22Rv1 (cell line): Measurements from ENCODE around the gene RGL1.

Source experiments
- H3K27ac ChIP-seq: fragments of 450-650 bp; 2 replicates; pipeline ENCODE4 v1.5.1; 2017
- ZFX ChIP-seq: fragments of 450-650 bp; IDR thresholded peaks from 2 replicates; pipeline ENCODE4 v1.6.1; 2017; ENCODE audit warnings: antibody characterized with exemption, borderline replicate concordance
- TF ChIP-seq, protein P1 (sequence below): fragments of 450-650 bp; IDR thresholded peaks from 2 replicates; pipeline ENCODE4 v1.5.1; 2017; ENCODE audit warnings: mild to moderate bottlenecking

Gene RGL1

DNA sequence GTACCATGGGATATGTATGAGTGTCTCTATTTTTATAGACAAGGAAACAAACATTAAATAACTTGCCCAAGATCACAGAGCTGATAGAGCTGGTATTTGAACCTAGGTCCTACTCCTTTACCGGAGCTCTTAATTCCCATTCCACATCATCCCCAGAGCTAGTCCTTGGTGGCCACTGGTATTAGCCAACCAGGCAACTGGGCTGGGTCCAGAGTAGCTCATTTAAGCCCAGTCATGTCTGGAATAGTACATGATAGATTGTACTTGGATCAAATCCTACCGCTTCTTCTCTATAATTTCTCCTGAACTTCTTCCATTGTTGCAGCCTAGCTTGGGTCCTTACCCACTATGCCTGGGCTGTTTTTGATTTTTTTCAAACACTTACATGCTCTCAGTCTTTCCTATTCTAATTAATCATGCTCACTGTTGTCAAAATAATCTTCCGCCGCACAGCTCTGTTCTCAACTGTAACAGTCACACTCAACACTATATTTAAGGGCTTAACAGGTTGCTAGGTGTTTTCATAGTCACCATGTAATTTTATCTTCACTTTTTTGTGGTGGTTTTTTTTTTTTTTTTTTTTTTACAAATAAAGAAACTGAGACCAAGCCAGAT lies 152.4 kb downstream of the RGL1 start:
- H3K27ac ChIP-seq: no peak overlapping the region
- TF ChIP-seq ZFX: no peak
- TF ChIP-seq, protein P1, sequence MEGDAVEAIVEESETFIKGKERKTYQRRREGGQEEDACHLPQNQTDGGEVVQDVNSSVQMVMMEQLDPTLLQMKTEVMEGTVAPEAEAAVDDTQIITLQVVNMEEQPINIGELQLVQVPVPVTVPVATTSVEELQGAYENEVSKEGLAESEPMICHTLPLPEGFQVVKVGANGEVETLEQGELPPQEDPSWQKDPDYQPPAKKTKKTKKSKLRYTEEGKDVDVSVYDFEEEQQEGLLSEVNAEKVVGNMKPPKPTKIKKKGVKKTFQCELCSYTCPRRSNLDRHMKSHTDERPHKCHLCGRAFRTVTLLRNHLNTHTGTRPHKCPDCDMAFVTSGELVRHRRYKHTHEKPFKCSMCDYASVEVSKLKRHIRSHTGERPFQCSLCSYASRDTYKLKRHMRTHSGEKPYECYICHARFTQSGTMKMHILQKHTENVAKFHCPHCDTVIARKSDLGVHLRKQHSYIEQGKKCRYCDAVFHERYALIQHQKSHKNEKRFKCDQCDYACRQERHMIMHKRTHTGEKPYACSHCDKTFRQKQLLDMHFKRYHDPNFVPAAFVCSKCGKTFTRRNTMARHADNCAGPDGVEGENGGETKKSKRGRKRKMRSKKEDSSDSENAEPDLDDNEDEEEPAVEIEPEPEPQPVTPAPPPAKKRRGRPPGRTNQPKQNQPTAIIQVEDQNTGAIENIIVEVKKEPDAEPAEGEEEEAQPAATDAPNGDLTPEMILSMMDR: no peak

DNA sequence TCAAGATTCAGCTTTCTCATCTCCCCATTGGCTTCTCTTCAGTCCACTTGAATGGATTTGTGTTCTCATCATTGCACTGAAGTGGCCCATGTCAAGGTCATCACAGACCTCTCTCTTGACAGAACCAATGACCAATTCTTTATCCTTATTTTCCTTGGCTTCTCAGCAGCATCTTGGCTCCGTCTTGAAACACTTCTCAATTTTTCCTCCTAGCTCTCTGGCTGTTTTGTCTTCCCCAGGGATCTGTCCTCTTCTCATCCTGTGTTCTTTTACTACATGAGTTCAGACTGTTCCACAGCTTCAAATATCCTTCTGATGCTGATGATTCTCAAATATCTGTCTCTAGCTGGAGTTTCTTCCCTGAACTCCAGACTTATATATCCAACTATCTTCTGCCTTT lies 154.0 kb downstream of the RGL1 start:
- H3K27ac ChIP-seq: no peak overlapping the region
- TF ChIP-seq, protein P1: no peak
- TF ChIP-seq ZFX: no peak

DNA sequence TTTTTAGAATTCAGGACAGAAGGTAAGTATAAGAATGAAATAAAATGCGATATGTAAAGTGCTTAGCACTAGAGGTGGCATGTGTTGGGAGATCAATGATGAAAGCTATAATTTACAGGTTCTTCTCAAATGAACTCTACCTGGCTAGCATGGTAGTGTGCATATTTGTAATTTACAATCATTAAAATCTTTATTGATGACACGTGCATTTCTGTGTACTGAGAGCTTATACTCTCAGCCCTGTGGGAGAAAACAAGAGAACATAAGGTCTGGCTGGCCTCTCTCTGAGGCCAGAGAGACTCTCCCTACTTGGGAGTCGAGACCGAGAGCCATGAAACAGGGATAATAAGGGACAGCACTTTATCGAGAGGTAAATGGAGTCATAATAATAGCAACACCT lies 156.2 kb downstream of the RGL1 start:
- no peak overlapping the region for H3K27ac ChIP-seq
- no peak for TF ChIP-seq ZFX
- TF ChIP-seq, protein P1: no peak

DNA sequence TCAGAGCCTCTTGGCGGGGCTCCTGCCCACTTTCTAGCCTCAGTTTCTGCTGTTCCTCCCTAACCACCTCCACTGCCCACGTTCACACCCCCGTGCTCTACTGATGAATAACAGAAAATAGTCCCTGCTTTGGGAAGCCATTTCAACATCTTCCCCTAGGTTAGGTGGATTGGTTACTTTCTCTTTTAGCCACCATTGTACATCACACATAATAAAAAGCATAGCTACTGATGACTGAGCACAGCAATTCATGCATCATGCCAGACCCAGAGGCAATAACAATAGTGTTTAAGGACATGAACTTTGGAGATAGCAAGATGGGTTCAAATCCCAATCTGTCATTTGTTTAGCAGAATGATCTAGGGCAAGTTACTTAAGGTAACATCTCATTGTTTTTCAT lies 158.0 kb downstream of the RGL1 start:
- no peak for TF ChIP-seq ZFX
- TF ChIP-seq, protein P1: no peak
- H3K27ac ChIP-seq: no peak overlapping the region

DNA sequence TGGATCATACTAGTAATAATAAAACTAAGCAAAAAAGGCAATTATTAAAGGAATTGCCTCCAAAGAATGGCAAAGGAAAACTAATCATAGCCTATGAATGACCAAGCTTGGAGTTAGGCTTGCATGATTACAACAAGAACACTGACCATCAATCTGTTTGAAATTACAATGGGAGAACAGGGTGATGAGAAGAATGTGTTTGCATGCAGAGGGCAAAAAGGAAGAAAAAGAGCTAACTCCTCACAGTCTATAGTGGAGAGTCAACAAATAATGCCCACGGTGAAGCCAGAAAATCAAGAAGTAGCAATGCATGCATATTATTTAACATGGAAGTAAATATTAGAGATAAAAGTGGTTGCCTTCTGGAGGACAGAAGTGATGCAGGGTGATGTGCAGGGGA lies 160.8 kb downstream of the RGL1 start:
- no peak overlapping the region for H3K27ac ChIP-seq
- TF ChIP-seq, protein P1: no peak

DNA sequence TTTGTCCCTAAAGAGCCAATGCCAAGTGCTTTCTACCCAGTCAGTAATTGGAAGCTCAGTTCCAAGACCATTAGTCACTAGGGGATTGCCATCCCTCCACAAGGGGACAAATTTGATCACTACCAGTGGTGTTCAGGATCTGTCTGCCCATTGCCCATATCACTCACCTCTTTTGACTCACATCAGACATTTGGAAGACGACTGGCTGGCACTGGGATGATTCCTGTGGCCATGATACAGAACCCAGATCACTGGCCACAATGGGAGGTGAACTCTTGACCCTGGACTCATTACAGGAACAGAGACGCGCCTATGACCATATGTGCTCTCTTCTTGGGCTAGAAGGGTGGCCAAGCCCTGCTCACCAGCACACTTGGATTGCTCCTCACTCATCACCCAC lies 161.6 kb downstream of the RGL1 start:
- TF ChIP-seq, protein P1: no peak
- TF ChIP-seq ZFX: no peak
- H3K27ac ChIP-seq: no peak overlapping the region

DNA sequence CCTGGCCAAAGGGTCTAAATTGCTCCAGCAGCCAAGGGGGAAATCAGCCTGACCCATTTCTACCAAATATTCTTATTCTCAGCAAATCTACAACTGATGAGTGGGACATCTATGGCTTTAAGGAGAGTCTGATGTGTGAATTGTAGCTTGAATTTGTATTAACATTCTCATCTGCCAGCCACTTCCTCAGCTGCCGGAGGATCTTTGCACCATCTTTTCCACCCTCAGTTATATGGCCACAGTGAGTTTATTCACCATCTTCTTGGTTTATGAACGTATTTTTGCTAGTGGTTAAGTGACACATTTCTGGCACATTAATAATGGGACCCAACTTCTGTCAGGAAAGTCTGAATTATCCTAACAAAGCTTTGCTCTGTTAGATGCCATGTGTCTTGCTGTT lies 163.0 kb downstream of the RGL1 start:
- H3K27ac ChIP-seq: no peak overlapping the region
- no peak for TF ChIP-seq ZFX
- TF ChIP-seq, protein P1: no peak
